ENCODE results near the gene SESN2.

The SESN2 gene, protein sequence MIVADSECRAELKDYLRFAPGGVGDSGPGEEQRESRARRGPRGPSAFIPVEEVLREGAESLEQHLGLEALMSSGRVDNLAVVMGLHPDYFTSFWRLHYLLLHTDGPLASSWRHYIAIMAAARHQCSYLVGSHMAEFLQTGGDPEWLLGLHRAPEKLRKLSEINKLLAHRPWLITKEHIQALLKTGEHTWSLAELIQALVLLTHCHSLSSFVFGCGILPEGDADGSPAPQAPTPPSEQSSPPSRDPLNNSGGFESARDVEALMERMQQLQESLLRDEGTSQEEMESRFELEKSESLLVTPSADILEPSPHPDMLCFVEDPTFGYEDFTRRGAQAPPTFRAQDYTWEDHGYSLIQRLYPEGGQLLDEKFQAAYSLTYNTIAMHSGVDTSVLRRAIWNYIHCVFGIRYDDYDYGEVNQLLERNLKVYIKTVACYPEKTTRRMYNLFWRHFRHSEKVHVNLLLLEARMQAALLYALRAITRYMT

GRCh38 chr1:28259252-28259933, at the start of gene SESN2:
SESN2 (plus strand) TSS chr1:28259518; CDS start chr1:28259848, 330 bp downstream.
- ChIA-PET POLR2A (interaction anchor here (0.7 to 7.2 kb wide), 16 partner anchors 10 to 171 kb away, joined by 3 to 89 read pairs (median 4); partner anchors contain the start of genes ATP5IF1, EYA3, MED18 and PHACTR4), CTCF (interaction anchor here (0.7 to 2.2 kb wide), 3 partner anchors 10 to 23 kb away, joined by 3 to 20 read pairs (median 5); partner anchors contain the start of gene ATP5IF1)
- DNase-seq (ENCODE audit: extremely low spot score): peak; percentile 100
- TF ChIP-seq ELF4 (IDR thresholded peaks at IDR 0.05) (peak; percentile 92; the same call in 1 of the 2 replicates), FOXA1 (IDR thresholded peaks at IDR 0.05) (no peak), CTBP1 (IDR thresholded peaks at IDR 0.05; ENCODE audit: borderline replicate concordance) (no peak), FOXM1 (IDR thresholded peaks at IDR 0.05; ENCODE audit: borderline replicate concordance) (no peak), NFRKB (IDR thresholded peaks at IDR 0.05) (no peak), HDGF (IDR thresholded peaks at IDR 0.05; ENCODE audit: borderline replicate concordance) (no peak), TARDBP (IDR thresholded peaks at IDR 0.05) (no peak), ZNF384 (IDR thresholded peaks at IDR 0.05) (no peak), LEF1 (IDR thresholded peaks at IDR 0.05; ENCODE audit: borderline replicate concordance) (no peak), ARNT (IDR thresholded peaks at IDR 0.05) (no peak), FOXK2 (IDR thresholded peaks at IDR 0.05) (no peak), SP1 (IDR thresholded peaks at IDR 0.05) (no peak), BHLHE40 (IDR thresholded peaks at IDR 0.05; ENCODE audit: borderline replicate concordance) (no peak)
- TF ChIP-seq, protein P1, sequence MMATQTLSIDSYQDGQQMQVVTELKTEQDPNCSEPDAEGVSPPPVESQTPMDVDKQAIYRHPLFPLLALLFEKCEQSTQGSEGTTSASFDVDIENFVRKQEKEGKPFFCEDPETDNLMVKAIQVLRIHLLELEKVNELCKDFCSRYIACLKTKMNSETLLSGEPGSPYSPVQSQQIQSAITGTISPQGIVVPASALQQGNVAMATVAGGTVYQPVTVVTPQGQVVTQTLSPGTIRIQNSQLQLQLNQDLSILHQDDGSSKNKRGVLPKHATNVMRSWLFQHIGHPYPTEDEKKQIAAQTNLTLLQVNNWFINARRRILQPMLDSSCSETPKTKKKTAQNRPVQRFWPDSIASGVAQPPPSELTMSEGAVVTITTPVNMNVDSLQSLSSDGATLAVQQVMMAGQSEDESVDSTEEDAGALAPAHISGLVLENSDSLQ (IDR thresholded peaks at IDR 0.05): peak; percentile 90

DNA sequence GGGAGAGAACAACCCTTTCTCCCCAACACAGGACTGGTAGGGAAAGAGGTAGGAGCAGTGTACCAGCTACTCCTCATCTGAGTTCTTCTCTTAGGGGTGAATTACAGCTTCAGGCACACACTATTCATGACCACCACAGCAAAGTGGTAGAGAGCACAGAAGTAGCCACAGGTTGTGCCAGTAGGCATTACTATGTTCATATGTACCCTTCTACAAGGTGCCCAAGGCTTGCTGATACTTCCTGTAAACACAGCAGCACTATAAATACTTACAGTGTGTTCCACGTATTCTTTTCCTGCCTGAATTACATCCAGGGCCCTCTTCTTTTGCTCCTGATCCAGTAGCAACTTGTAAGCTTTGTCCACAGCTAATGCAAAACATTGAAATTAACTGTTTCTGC, 49.6 kb upstream of the SESN2 start:
- POLR2A ChIA-PET: interaction anchor here (1.0 kb wide), 1 partner anchor 160 kb away, joined by 4 read pairs; the partner anchor contains the start of gene PHACTR4
- CTCF ChIA-PET: interaction anchor here (0.6 to 2.0 kb wide), 7 partner anchors 11 to 142 kb away, joined by 3 to 11 read pairs (median 4); partner anchors contain the start of gene EYA3
- DNase-seq (ENCODE audit: extremely low spot score): no peak
- TF ChIP-seq CTBP1 (IDR thresholded peaks at IDR 0.05; ENCODE audit: borderline replicate concordance) (no peak), ELF4 (IDR thresholded peaks at IDR 0.05) (no peak), L3MBTL2 (conservative IDR thresholded peaks at IDR 0.05) (no peak), HDGF (IDR thresholded peaks at IDR 0.05; ENCODE audit: borderline replicate concordance) (no peak), FOXM1 (IDR thresholded peaks at IDR 0.05; ENCODE audit: borderline replicate concordance) (no peak), NFRKB (IDR thresholded peaks at IDR 0.05) (no peak), ARNT (IDR thresholded peaks at IDR 0.05) (no peak), ZNF384 (IDR thresholded peaks at IDR 0.05) (no peak), LEF1 (IDR thresholded peaks at IDR 0.05; ENCODE audit: borderline replicate concordance) (no peak)
- TF ChIP-seq, protein P1 (IDR thresholded peaks at IDR 0.05): no peak

DNA sequence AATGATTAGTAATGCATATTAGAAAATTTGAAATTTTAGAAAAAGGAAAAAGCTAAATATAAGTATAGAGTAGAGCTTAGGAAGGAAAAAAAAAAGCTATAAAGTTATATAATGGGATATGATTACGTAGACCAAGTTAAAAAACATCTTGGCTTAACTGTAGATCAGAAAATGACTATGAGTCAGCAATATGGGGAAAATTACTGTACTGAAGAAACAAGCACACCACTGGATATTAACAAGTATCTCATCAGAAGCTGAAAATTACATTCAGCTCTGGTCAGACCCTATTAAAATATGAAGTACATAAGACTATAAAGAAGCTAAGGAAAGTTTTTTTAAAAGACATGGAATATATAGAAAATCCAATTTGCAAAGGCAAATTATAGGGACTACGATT, 46.0 kb upstream of the SESN2 start:
- DNase-seq (ENCODE audit: extremely low spot score): no peak
- ChIA-PET CTCF (interaction anchor here (0.7 kb wide), 1 partner anchor 109 kb away, joined by 3 read pairs; no protein-coding TSS in a partner anchor), POLR2A (interaction anchor here (1.1 kb wide), 1 partner anchor 22 kb away, joined by 5 read pairs; the partner anchor contains the start of gene ATP5IF1)
- TF ChIP-seq FOXA1 (IDR thresholded peaks at IDR 0.05): no peak
- no peak for TF ChIP-seq TARDBP (IDR thresholded peaks at IDR 0.05)
- no peak for TF ChIP-seq FOXK2 (IDR thresholded peaks at IDR 0.05)
- TF ChIP-seq NFRKB (IDR thresholded peaks at IDR 0.05): no peak
- TF ChIP-seq SP1 (IDR thresholded peaks at IDR 0.05): no peak
- TF ChIP-seq LEF1 (IDR thresholded peaks at IDR 0.05; ENCODE audit: borderline replicate concordance): no peak
- no peak for TF ChIP-seq SUZ12 (IDR thresholded peaks at IDR 0.05)
- no peak for TF ChIP-seq FOXM1 (IDR thresholded peaks at IDR 0.05; ENCODE audit: borderline replicate concordance)
- no peak for TF ChIP-seq ARNT (IDR thresholded peaks at IDR 0.05)
- no peak for TF ChIP-seq ELF4 (IDR thresholded peaks at IDR 0.05)

DNA sequence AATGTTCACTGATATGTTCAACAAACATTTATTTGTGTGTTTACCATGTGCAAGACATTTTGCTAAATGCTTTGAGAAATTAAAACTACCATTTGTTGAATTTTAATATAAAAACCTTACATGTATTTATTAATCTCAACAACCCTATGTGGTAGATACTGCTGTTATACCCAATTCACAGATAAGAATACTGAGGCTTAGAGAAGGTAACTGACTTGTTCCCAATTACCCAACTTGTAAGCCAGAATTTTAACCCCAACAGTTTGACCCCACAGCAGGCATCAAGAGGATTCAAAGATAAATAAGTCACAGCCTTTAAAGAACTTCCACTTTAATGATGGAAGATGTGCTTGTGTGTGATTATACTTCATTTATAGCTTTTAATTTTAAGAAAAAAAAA, 30.2 kb upstream of the SESN2 start:
- POLR2A ChIA-PET: no interaction called here
- CTCF ChIA-PET: no interaction called here
- TF ChIP-seq ELF4 (IDR thresholded peaks at IDR 0.05) (no peak), ZNF384 (IDR thresholded peaks at IDR 0.05) (no peak), HDGF (IDR thresholded peaks at IDR 0.05; ENCODE audit: borderline replicate concordance) (no peak)
- DNase-seq (ENCODE audit: extremely low spot score): no peak

DNA sequence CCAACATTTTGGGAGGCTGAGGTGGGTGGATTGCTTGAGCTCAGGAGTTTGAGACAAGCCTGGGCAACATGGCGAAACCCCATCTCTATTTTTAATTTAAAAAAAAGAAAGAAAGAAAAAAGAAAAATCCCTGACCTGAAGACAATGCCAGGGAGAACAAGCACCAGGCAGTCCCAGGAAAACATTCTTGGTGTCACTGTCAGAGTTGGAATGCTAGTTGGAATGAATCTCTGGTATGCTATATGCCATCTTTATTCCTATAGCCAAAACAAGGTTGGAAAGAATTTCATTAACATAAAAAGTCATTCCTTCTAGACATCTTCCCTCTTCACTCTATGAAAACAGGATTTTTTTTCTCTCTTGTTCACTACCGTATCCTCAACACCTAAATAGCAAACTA, 29.3 kb upstream of the SESN2 start:
- ChIA-PET CTCF (no interaction called here), POLR2A (no interaction called here)
- DNase-seq (ENCODE audit: extremely low spot score): no peak
- TF ChIP-seq L3MBTL2 (conservative IDR thresholded peaks at IDR 0.05): no peak
- TF ChIP-seq NFRKB (IDR thresholded peaks at IDR 0.05): no peak
- no peak for TF ChIP-seq HDGF (IDR thresholded peaks at IDR 0.05; ENCODE audit: borderline replicate concordance)
- TF ChIP-seq FOXK2 (IDR thresholded peaks at IDR 0.05): no peak
- no peak for TF ChIP-seq BHLHE40 (IDR thresholded peaks at IDR 0.05; ENCODE audit: borderline replicate concordance)
- no peak for TF ChIP-seq CTBP1 (IDR thresholded peaks at IDR 0.05; ENCODE audit: borderline replicate concordance)

DNA sequence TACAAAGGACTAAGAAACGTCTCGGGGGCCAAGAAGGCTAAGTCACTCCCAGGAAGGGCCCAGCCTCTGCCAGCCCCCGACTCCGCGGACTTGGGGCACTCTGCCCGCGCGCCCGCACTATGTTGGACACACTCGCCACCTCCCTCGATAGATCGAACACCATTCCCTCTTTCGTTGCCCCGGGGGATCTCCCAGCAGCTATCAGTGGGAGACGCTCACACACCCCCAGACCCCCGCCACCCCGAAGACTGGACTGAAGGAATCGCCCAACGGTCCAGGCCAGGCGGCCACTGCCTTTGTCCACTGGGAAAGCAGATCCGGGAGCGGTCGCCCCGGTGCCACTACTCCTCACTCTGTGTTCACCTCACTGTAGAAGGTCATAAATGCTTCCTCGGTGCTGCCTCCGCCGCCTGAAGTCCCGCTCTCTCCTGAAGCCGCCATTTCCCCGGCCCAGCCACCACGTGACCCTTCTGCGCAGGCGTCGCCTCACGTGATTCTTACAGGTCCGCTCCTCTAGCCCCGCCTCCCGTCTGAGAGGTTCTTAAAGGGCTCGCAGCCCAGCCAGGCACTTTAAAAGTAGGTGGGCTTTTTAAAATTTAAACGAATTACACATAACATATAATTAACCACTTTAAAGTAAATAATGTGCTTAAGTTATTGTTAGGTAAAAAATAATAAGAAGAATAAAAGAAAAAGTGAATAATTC, 26.6 kb upstream of the SESN2 start, which contains the start of gene DNAJC8:
TSS of gene DNAJC8 (minus strand) at position 472 of the 706 bp plus-strand sequence. CDS start at position 441, 31 bp downstream.
- CTCF ChIA-PET: no interaction called here
- POLR2A ChIA-PET: interaction anchor here (0.6 to 1.9 kb wide), 2 partner anchors 13 to 16 kb away, joined by 4 to 7 read pairs; no protein-coding TSS in a partner anchor
- DNase-seq (ENCODE audit: extremely low spot score): peak; percentile 97
- TF ChIP-seq HDGF (IDR thresholded peaks at IDR 0.05; ENCODE audit: borderline replicate concordance): no peak
- TF ChIP-seq NFRKB (IDR thresholded peaks at IDR 0.05): 0 out of 2 replicates have a peak, but pooled peaks have one; percentile 53
- no peak for TF ChIP-seq SUZ12 (IDR thresholded peaks at IDR 0.05)
- peak; percentile 93 for TF ChIP-seq L3MBTL2 (conservative IDR thresholded peaks at IDR 0.05)
- TF ChIP-seq FOXM1 (IDR thresholded peaks at IDR 0.05; ENCODE audit: borderline replicate concordance): peak; percentile 14; the same call in 1 of the 2 replicates
